CD8-positive, alpha-beta memory T cell (primary cell): ENCODE results near the gene RICTOR. TPM values are rescaled to one million over a fixed set of nuclear protein-coding genes. Genes with fewer than 3 reads are reported as not detected.

Experiments
- CTCF ChIA-PET: fragments of 350-600 bp; sonication (Branson Sonifier 250); formaldehyde crosslinking; loops from one replicate; lab custom pipeline; 2021; ENCODE audit warnings: antibody characterized with exemption; lab: Charles Lee
- POLR2A ChIA-PET: fragments of 350-600 bp; sonication (Branson Sonifier 250); formaldehyde crosslinking; loops from one replicate; lab custom pipeline; 2021; ENCODE audit warnings: antibody characterized with exemption; lab: Charles Lee
- DNase-seq, 5 donors: peaks; one replicate each; pipeline versions ENCODE4 v3.0.0 to v3.0.0-alpha.2; 2020 to 2022; ENCODE audit warnings: mixed read lengths in 1 of 5
- H3K27ac ChIP-seq: one replicate; pipeline ENCODE4 v1.7.0; 2013; ENCODE audit warnings: low read depth, mild to moderate bottlenecking, low read length, moderate library complexity
- H3K27me3 ChIP-seq: 2 replicates; pipeline ENCODE4 v1.7.0; 2013; ENCODE audit warnings: low read length, mild to moderate bottlenecking; ENCODE audit not compliant: insufficient read depth, poor library complexity, severe bottlenecking
- H3K36me3 ChIP-seq: 2 replicates; pipeline ENCODE4 v1.7.0; 2013; ENCODE audit warnings: mild to moderate bottlenecking, low read length, moderate library complexity; ENCODE audit not compliant: insufficient read depth
- H3K4me1 ChIP-seq: 2 replicates; pipeline ENCODE4 v1.7.0; 2013; ENCODE audit warnings: mild to moderate bottlenecking, low read length, moderate library complexity; ENCODE audit not compliant: insufficient read depth
- H3K4me3 ChIP-seq: 2 replicates; pipeline ENCODE4 v1.7.0; 2013; ENCODE audit warnings: mild to moderate bottlenecking, low read length
- H3K9me3 ChIP-seq: 2 replicates; pipeline ENCODE4 v1.7.0; 2013; ENCODE audit warnings: mild to moderate bottlenecking, low read length
- H3K27ac Mint-ChIP-seq, 8 donors: one replicate each; pipeline ENCODE4 v1.8.0; 2020 to 2021; ENCODE audit warnings: mixed read lengths in 8 of 8, mild to moderate bottlenecking in 6 of 8, inconsistent platforms in 3 of 8, moderate library complexity in 3 of 8
- H3K27me3 Mint-ChIP-seq, 2 donors: one replicate each; pipeline ENCODE4 v1.8.0; 2020 to 2021; ENCODE audit warnings: mixed read lengths in 2 of 2, mild to moderate bottlenecking in 1 of 2, moderate library complexity in 1 of 2
- H3K36me3 Mint-ChIP-seq, 3 donors: one replicate each; pipeline ENCODE4 v1.8.0; 2020 to 2021; ENCODE audit warnings: mixed read lengths in 3 of 3, inconsistent platforms in 1 of 3, mild to moderate bottlenecking in 1 of 3
- H3K4me1 Mint-ChIP-seq, 3 donors: one replicate each; pipeline ENCODE4 v1.8.0; 2020 to 2021; ENCODE audit warnings: mixed read lengths in 3 of 3, inconsistent platforms in 1 of 3, mild to moderate bottlenecking in 1 of 3
- H3K4me3 Mint-ChIP-seq, 7 donors: one replicate each; pipeline ENCODE4 v1.8.0; 2020 to 2021; ENCODE audit warnings: mixed read lengths in 7 of 7, mild to moderate bottlenecking in 6 of 7, moderate library complexity in 4 of 7, inconsistent platforms in 2 of 7
- H3K9me3 Mint-ChIP-seq, 5 donors: one replicate each; pipeline ENCODE4 v1.8.0; 2020 to 2022; ENCODE audit warnings: mixed read lengths in 5 of 5, mild to moderate bottlenecking in 3 of 5, moderate library complexity in 2 of 5, inconsistent platforms in 1 of 5
- polyA plus RNA-seq: library from polyadenylated mRNA; unstranded; fragments of 300-500 nt; fragmentation: Illumina TruSeq; gene quantifications from one replicate; pipeline ENCODE4 v1.2.3, GENCODE V29; 2021
- total RNA-seq, 2 experiments: library from RNA; stranded (reverse); gene quantifications; one replicate each; pipeline ENCODE4 v1.2.3, GENCODE V29; 2021

Gene RICTOR
- total and polyA plus RNA-seq, 3 experiments from 2014 or later = 12.1 to 32.9 (median 32.0) TPM

GRCh38 chr5:38929838-38930237 is 144.4 kb downstream of the RICTOR start:
- H3K9me3 ChIP-seq = no peaks in the 10 kb centered on the region
- CTCF ChIA-PET = interaction anchor here (1.6 kb wide), 1 partner anchor 488 kb away, joined by 5 read pairs; no protein-coding TSS in a partner anchor
- Mint-ChIP-seq H3K27ac (no peak overlapping the region), H3K4me1 (no peaks in the 10 kb centered on the region), H3K4me3 (no peak overlapping the region), H3K27me3 (peaks cover 8 to 27% of the 10 kb centered on the region in 2 donors), H3K9me3 (no peaks in the 10 kb centered on the region), H3K36me3 (no peaks in the 10 kb centered on the region)
- no peak overlapping the region for H3K27ac ChIP-seq
- no peaks in the 10 kb centered on the region for H3K36me3 ChIP-seq
- H3K4me3 ChIP-seq = no peak overlapping the region
- POLR2A ChIA-PET = no interaction called here
- H3K4me1 ChIP-seq = no peaks in the 10 kb centered on the region
- DNase-seq = no peak
- H3K27me3 ChIP-seq = no peaks in the 10 kb centered on the region

GRCh38 chr5:38927470-38927869 is 146.7 kb downstream of the RICTOR start:
- H3K36me3 Mint-ChIP-seq = no peaks in the 10 kb centered on the region
- H3K9me3 Mint-ChIP-seq = no peaks in the 10 kb centered on the region
- no peaks in the 10 kb centered on the region for H3K4me1 ChIP-seq
- no peaks in the 10 kb centered on the region for H3K4me1 Mint-ChIP-seq
- ChIA-PET POLR2A (no interaction called here), CTCF (no interaction called here)
- H3K9me3 ChIP-seq = no peaks in the 10 kb centered on the region
- DNase-seq = no peak
- H3K4me3 ChIP-seq = no peak overlapping the region
- no peaks in the 10 kb centered on the region for H3K27me3 ChIP-seq
- H3K27ac ChIP-seq = no peak overlapping the region
- H3K36me3 ChIP-seq = no peaks in the 10 kb centered on the region
- no peak overlapping the region for H3K27ac Mint-ChIP-seq
- peaks cover 16 to 39% of the 10 kb centered on the region in 2 donors for H3K27me3 Mint-ChIP-seq
- no peak overlapping the region for H3K4me3 Mint-ChIP-seq

- H3K4me1 ChIP-seq = no peaks in the 10 kb centered on the region
- Mint-ChIP-seq H3K4me3 (no peak overlapping the region), H3K36me3 (no peaks in the 10 kb centered on the region), H3K4me1 (no peaks in the 10 kb centered on the region), H3K27me3 (peaks cover 16 to 45% of the 10 kb centered on the region in 2 donors), H3K9me3 (no peaks in the 10 kb centered on the region), H3K27ac (no peak overlapping the region)
- no peak overlapping the region for H3K27ac ChIP-seq
- no peaks in the 10 kb centered on the region for H3K9me3 ChIP-seq
- no peak overlapping the region for H3K4me3 ChIP-seq
- ChIA-PET CTCF (interaction anchor here (1.2 kb wide), 1 partner anchor 484 kb away, joined by 3 read pairs; no protein-coding TSS in a partner anchor), POLR2A (no interaction called here)
- H3K36me3 ChIP-seq = no peaks in the 10 kb centered on the region
- no peaks in the 10 kb centered on the region for H3K27me3 ChIP-seq
- DNase-seq = no peak
Measured at GRCh38 chr5:38926121-38926520, 148.1 kb downstream of the RICTOR start.

- H3K9me3 ChIP-seq = no peaks in the 10 kb centered on the region
- Mint-ChIP-seq H3K27me3 (peaks cover 16 to 45% of the 10 kb centered on the region in 2 donors), H3K4me3 (no peak overlapping the region), H3K9me3 (no peaks in the 10 kb centered on the region), H3K36me3 (no peaks in the 10 kb centered on the region), H3K4me1 (no peaks in the 10 kb centered on the region), H3K27ac (no peak overlapping the region)
- no peak for DNase-seq
- POLR2A ChIA-PET = no interaction called here
- CTCF ChIA-PET = interaction anchor here (3.6 kb wide), 1 partner anchor 483 kb away, joined by 25 read pairs; no protein-coding TSS in a partner anchor
- H3K36me3 ChIP-seq = no peaks in the 10 kb centered on the region
- no peaks in the 10 kb centered on the region for H3K4me1 ChIP-seq
- H3K27ac ChIP-seq = no peak overlapping the region
- H3K4me3 ChIP-seq = no peak overlapping the region
- H3K27me3 ChIP-seq = no peaks in the 10 kb centered on the region
Measured at GRCh38 chr5:38925154-38925925, 148.9 kb downstream of the RICTOR start.

GRCh38 chr5:38923661-38924451 is 150.3 kb downstream of the RICTOR start:
- H3K4me1 ChIP-seq = no peaks in the 10 kb centered on the region
- no peak for DNase-seq
- Mint-ChIP-seq H3K4me3 (no peak overlapping the region), H3K27ac (no peak overlapping the region), H3K9me3 (no peaks in the 10 kb centered on the region), H3K27me3 (peaks cover 19 to 55% of the 10 kb centered on the region in 2 donors), H3K4me1 (no peaks in the 10 kb centered on the region), H3K36me3 (no peaks in the 10 kb centered on the region)
- no peak overlapping the region for H3K4me3 ChIP-seq
- CTCF ChIA-PET = interaction anchor here (3.6 kb wide), 1 partner anchor 482 kb away, joined by 25 read pairs; no protein-coding TSS in a partner anchor
- no peaks in the 10 kb centered on the region for H3K27me3 ChIP-seq
- no peaks in the 10 kb centered on the region for H3K36me3 ChIP-seq
- POLR2A ChIA-PET = no interaction called here
- H3K9me3 ChIP-seq = no peaks in the 10 kb centered on the region
- no peak overlapping the region for H3K27ac ChIP-seq

GRCh38 chr5:38922199-38922598 is 152.0 kb downstream of the RICTOR start:
- no peak overlapping the region for H3K27ac Mint-ChIP-seq
- ChIA-PET CTCF (interaction anchor here (1.3 to 3.6 kb wide), 3 partner anchors 9 to 480 kb away, joined by 3 to 25 read pairs (median 4); no protein-coding TSS in a partner anchor), POLR2A (no interaction called here)
- Histone ChIP-seq H3K9me3 (no peaks in the 10 kb centered on the region), H3K4me3 (no peak overlapping the region), H3K27ac (no peak overlapping the region), H3K36me3 (no peaks in the 10 kb centered on the region), H3K27me3 (no peaks in the 10 kb centered on the region), H3K4me1 (no peaks in the 10 kb centered on the region)
- peak; percentile 5 to 54 (median 19) for DNase-seq
- no peaks in the 10 kb centered on the region for H3K4me1 Mint-ChIP-seq
- no peaks in the 10 kb centered on the region for H3K36me3 Mint-ChIP-seq
- H3K9me3 Mint-ChIP-seq = no peaks in the 10 kb centered on the region
- H3K4me3 Mint-ChIP-seq = no peak overlapping the region
- peaks cover 21 to 51% of the 10 kb centered on the region in 2 donors for H3K27me3 Mint-ChIP-seq

- Histone ChIP-seq H3K4me3 (no peak overlapping the region), H3K4me1 (no peaks in the 10 kb centered on the region), H3K36me3 (no peaks in the 10 kb centered on the region), H3K9me3 (no peaks in the 10 kb centered on the region), H3K27ac (no peak overlapping the region), H3K27me3 (no peaks in the 10 kb centered on the region)
- Mint-ChIP-seq H3K4me3 (no peak overlapping the region), H3K27me3 (peaks cover 22 to 42% of the 10 kb centered on the region in 2 donors), H3K27ac (no peak overlapping the region), H3K36me3 (no peaks in the 10 kb centered on the region), H3K4me1 (no peaks in the 10 kb centered on the region), H3K9me3 (no peaks in the 10 kb centered on the region)
- CTCF ChIA-PET = interaction anchor here (1.3 kb wide), 1 partner anchor 10 kb away, joined by 3 read pairs; no protein-coding TSS in a partner anchor
- no peak for DNase-seq
- POLR2A ChIA-PET = no interaction called here
Measured at GRCh38 chr5:38921174-38921573, 153.0 kb downstream of the RICTOR start.

GRCh38 chr5:38916802-38917201 is 157.4 kb downstream of the RICTOR start:
- Histone ChIP-seq H3K4me3 (no peak overlapping the region), H3K36me3 (no peaks in the 10 kb centered on the region), H3K9me3 (no peaks in the 10 kb centered on the region), H3K4me1 (no peaks in the 10 kb centered on the region), H3K27me3 (no peaks in the 10 kb centered on the region), H3K27ac (no peak overlapping the region)
- no peak overlapping the region for H3K27ac Mint-ChIP-seq
- no peak overlapping the region for H3K4me3 Mint-ChIP-seq
- no peaks in the 10 kb centered on the region for H3K36me3 Mint-ChIP-seq
- CTCF ChIA-PET = no interaction called here
- POLR2A ChIA-PET = no interaction called here
- peaks cover 14 to 27% of the 10 kb centered on the region in 2 donors for H3K27me3 Mint-ChIP-seq
- no peaks in the 10 kb centered on the region for H3K4me1 Mint-ChIP-seq
- no peaks in the 10 kb centered on the region for H3K9me3 Mint-ChIP-seq
- no peak for DNase-seq
